Smooth muscle cell (in vitro differentiated cells): ENCODE results near the gene THADA. TPM values are rescaled to one million over a fixed set of nuclear protein-coding genes. Genes with fewer than 3 reads are reported as not detected.

Experiments
- DNase-seq: peaks from one replicate; lab custom pipeline; 2025; ENCODE audit not compliant: unreplicated experiment; lab: John Stamatoyannopoulos, UW
- H2AFZ ChIP-seq: fragments of 200-600 bp; sonication (generic); 2 replicates; pipeline ENCODE4 v1.6.0; 2016; ENCODE audit warnings: antibody characterized with exemption, low read depth, mild to moderate bottlenecking
- H3F3A ChIP-seq: fragments of 200-600 bp; sonication (generic); 2 replicates; pipeline ENCODE4 v1.6.0; 2017; ENCODE audit warnings: antibody characterized with exemption, low read depth
- H3K27ac ChIP-seq: fragments of 200-600 bp; sonication (generic); 2 replicates; pipeline ENCODE4 v1.5.1; 2016; ENCODE audit warnings: low read depth, mild to moderate bottlenecking
- H3K27me3 ChIP-seq: fragments of 200-600 bp; sonication (generic); 2 replicates; pipeline ENCODE4 v1.6.1; 2016; ENCODE audit warnings: low read depth, mild to moderate bottlenecking
- H3K36me3 ChIP-seq: fragments of 200-600 bp; sonication (generic); 2 replicates; pipeline ENCODE4 v1.5.1; 2016; ENCODE audit warnings: low read depth
- H3K4me1 ChIP-seq: fragments of 200-600 bp; sonication (generic); 2 replicates; pipeline ENCODE4 v1.5.1; 2016; ENCODE audit warnings: low read depth
- H3K4me2 ChIP-seq: fragments of 200-600 bp; sonication (generic); 2 replicates; pipeline ENCODE4 v1.6.0; 2016; ENCODE audit warnings: mild to moderate bottlenecking
- H3K4me3 ChIP-seq: fragments of 200-600 bp; sonication (generic); 2 replicates; pipeline ENCODE4 v1.5.1; 2016; ENCODE audit warnings: mild to moderate bottlenecking
- H3K79me2 ChIP-seq: fragments of 200-600 bp; sonication (generic); 2 replicates; pipeline ENCODE4 v1.6.0; 2016; ENCODE audit warnings: low read depth, mild to moderate bottlenecking
- H3K9ac ChIP-seq: fragments of 200-600 bp; sonication (generic); 2 replicates; pipeline ENCODE4 v1.6.0; 2016; ENCODE audit warnings: low read depth
- H3K9me3 ChIP-seq: fragments of 200-600 bp; sonication (generic); replicated peaks from 2 replicates; pipeline ENCODE4 v1.5.1; 2016; ENCODE audit warnings: low read depth
- H4K20me1 ChIP-seq: fragments of 200-600 bp; sonication (generic); 2 replicates; pipeline ENCODE4 v1.6.0; 2016; ENCODE audit warnings: low read depth
- WGBS: methylation state at CpG from one replicate; pipeline ENCODE4 v1.1.7; 2016; ENCODE audit warnings: low lambda C conversion rate; 5-methylcytosine and 5-hydroxymethylcytosine counted together
- polyA plus RNA-seq: library from polyadenylated mRNA; unstranded; fragments of >200 nt; fragmentation: Nextera tagmentation; extraction: Ambion mirVana; gene quantifications from 2 replicates; pipeline ENCODE4 v1.2.1, GENCODE V29; 2016
- total RNA-seq: library from RNA; depleted of rRNA; stranded (reverse); fragments of >200 nt; gene quantifications from 2 replicates; pipeline ENCODE4 v1.2.3, GENCODE V29; 2014
- TF ChIP-seq, protein P1 (sequence below): fragments of 200-600 bp; sonication (generic); IDR thresholded peaks from 2 replicates; pipeline ENCODE4 v1.5.1; 2017; ENCODE audit warnings: borderline replicate concordance, mild to moderate bottlenecking, antibody characterized with exemption; ENCODE audit not compliant: insufficient read depth, poor library complexity, severe bottlenecking

Gene THADA
- total and polyA plus RNA-seq, 2 experiments from 2014 or later: 11.3 to 20.9 TPM

DNA sequence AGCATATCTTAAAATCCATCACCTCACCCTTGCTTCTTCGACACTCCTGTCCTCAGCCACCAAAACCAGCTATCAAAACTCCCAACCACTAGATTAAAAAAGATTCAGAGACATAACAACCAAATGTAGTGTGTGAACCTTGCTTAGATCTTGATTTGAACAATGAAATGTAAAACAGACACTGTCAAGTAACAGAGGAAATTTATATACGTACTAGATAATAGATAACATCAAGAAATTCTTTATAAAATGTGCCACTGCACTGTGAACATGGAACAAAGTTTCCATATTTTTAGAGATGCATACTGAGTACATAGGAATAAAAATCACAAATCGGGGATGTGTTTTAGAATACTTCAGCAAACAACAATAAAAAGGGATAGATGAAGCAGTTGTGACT is 86.0 kb downstream of the THADA start:
- Histone ChIP-seq H2AFZ (no peak overlapping the region), H3K4me2 (no peak overlapping the region), H3K79me2 (no peaks in the 10 kb centered on the region), H3K9me3 (no peaks in the 10 kb centered on the region), H3K4me3 (no peak overlapping the region), H3K36me3 (no peaks in the 10 kb centered on the region), H4K20me1 (no peaks in the 10 kb centered on the region), H3F3A (no peaks in the 10 kb centered on the region), H3K27me3 (no peaks in the 10 kb centered on the region), H3K27ac (no peak overlapping the region), H3K9ac (no peak overlapping the region), H3K4me1 (peaks cover 11% of the 10 kb centered on the region)
- no peak for DNase-seq
- TF ChIP-seq, protein P1, sequence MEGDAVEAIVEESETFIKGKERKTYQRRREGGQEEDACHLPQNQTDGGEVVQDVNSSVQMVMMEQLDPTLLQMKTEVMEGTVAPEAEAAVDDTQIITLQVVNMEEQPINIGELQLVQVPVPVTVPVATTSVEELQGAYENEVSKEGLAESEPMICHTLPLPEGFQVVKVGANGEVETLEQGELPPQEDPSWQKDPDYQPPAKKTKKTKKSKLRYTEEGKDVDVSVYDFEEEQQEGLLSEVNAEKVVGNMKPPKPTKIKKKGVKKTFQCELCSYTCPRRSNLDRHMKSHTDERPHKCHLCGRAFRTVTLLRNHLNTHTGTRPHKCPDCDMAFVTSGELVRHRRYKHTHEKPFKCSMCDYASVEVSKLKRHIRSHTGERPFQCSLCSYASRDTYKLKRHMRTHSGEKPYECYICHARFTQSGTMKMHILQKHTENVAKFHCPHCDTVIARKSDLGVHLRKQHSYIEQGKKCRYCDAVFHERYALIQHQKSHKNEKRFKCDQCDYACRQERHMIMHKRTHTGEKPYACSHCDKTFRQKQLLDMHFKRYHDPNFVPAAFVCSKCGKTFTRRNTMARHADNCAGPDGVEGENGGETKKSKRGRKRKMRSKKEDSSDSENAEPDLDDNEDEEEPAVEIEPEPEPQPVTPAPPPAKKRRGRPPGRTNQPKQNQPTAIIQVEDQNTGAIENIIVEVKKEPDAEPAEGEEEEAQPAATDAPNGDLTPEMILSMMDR: no peak
- 81% methylated on average over 3 of the region's 3 CpGs for WGBS

DNA sequence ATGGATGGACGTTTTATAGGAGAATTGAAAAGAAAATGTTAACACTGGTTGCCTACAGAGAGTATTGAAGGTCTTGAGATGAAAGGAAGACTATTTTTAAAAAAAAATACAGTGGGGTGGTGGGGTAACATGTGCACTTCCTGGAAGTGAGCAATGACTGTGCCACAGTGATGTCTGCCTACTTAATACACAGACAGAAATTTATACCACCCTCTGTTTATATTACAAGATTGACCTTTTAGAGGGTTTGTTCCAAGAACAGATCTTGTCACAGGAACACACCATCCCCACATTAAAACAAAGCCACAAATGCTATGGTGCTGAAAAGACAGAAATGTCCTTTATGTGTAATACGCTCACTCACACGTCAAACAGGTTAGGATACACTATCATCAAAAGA is 87.6 kb downstream of the THADA start:
- Histone ChIP-seq H2AFZ (no peak overlapping the region), H3K4me3 (no peak overlapping the region), H3K27me3 (no peaks in the 10 kb centered on the region), H3K27ac (no peak overlapping the region), H3K36me3 (no peaks in the 10 kb centered on the region), H4K20me1 (no peaks in the 10 kb centered on the region), H3K4me2 (no peak overlapping the region), H3K4me1 (peaks cover 11% of the 10 kb centered on the region), H3K9ac (no peak overlapping the region), H3F3A (no peaks in the 10 kb centered on the region), H3K9me3 (no peaks in the 10 kb centered on the region), H3K79me2 (no peaks in the 10 kb centered on the region)
- TF ChIP-seq, protein P1: no peak
- WGBS: 91% methylated on average over 3 of the region's 3 CpGs
- DNase-seq: no peak

DNA sequence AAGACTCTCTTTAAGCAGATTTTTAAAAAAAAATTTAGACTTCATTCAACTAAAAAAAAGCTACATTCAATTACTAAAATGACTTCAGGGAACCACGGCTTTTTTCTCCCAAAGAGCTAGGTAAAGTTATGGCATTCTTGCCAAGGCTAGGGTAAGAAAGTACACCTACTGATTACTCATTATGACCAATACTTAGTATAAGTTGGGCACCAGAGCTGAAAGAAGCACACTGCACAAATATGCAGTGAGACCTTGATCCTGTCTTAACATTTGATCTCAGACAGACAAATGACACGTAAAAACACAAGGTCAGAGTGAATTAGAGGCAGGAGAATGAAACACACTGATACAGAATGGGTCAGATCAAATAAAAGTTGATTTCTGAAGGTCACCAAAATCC is 88.7 kb downstream of the THADA start:
- Histone ChIP-seq H3K27ac (no peak overlapping the region), H3K9ac (no peak overlapping the region), H4K20me1 (no peaks in the 10 kb centered on the region), H3K4me2 (no peak overlapping the region), H3F3A (no peaks in the 10 kb centered on the region), H2AFZ (no peak overlapping the region), H3K27me3 (no peaks in the 10 kb centered on the region), H3K79me2 (no peaks in the 10 kb centered on the region), H3K36me3 (no peaks in the 10 kb centered on the region), H3K9me3 (no peaks in the 10 kb centered on the region), H3K4me1 (peaks cover 11% of the 10 kb centered on the region), H3K4me3 (no peak overlapping the region)
- WGBS: 94% methylated on average over 2 of the region's 2 CpGs
- no peak for DNase-seq
- TF ChIP-seq, protein P1: no peak

DNA sequence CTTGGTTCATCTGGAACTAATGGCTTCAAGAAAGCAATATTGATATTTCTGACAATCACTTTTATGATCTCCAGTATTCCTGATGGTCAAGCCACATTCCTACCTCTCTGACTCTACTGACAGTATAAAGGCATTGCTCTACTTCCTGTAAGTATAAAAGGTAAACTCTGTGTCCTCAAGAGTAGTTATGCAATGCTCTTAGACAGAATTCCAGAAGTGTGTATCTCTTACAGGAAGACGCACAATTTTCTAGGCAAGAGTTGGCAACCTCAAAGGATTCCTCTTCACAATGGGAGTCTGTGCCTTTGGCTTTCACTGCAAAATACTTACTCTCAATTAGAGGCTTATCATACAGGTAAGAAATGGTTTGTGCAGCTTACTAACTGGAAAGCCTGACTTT is 100.1 kb downstream of the THADA start:
- Histone ChIP-seq H3K27ac (no peak overlapping the region), H3K9ac (no peak overlapping the region), H3F3A (no peaks in the 10 kb centered on the region), H4K20me1 (no peaks in the 10 kb centered on the region), H3K4me3 (no peak overlapping the region), H3K4me1 (no peaks in the 10 kb centered on the region), H3K27me3 (no peaks in the 10 kb centered on the region), H3K36me3 (peaks cover 7% of the 10 kb centered on the region), H3K9me3 (no peaks in the 10 kb centered on the region), H2AFZ (no peak overlapping the region), H3K79me2 (no peaks in the 10 kb centered on the region), H3K4me2 (no peak overlapping the region)
- WGBS: 78% methylated on average over 1 of the region's 1 CpG
- no peak for DNase-seq
- TF ChIP-seq, protein P1: no peak
